Measurements from ENCODE around the gene CORIN.
"Not testable (repeated sequence)": the region's sequence is repeated elsewhere in the genome, so short reads cannot be mapped to it uniquely, and the experiment has no call there.

CORIN gene

GRCh38 chr4:47785153-47785552, 52.7 kb downstream of the CORIN start:
- no peak for TF ChIP-seq CTCF (IDR thresholded peaks at IDR 0.05; ENCODE audit: insufficient read depth, low read depth, low read length, missing control alignments)
- no peak overlapping the region for H3K4me3 ChIP-seq (ENCODE audit: low read depth, low read length)
- DNase-seq (ENCODE audit: low read depth) = no peak

- no peak overlapping the region for H3K4me3 ChIP-seq (ENCODE audit: low read depth, low read length)
- no peak for TF ChIP-seq CTCF (IDR thresholded peaks at IDR 0.05; ENCODE audit: insufficient read depth, low read depth, low read length, missing control alignments)
- no peak for DNase-seq (ENCODE audit: low read depth)
Measured at GRCh38 chr4:47784222-47784621, 53.6 kb downstream of the CORIN start.

GRCh38 chr4:47776353-47776752, 61.5 kb downstream of the CORIN start:
- no peak overlapping the region for H3K4me3 ChIP-seq (ENCODE audit: low read depth, low read length)
- no peak for DNase-seq (ENCODE audit: low read depth)
- no peak for TF ChIP-seq CTCF (IDR thresholded peaks at IDR 0.05; ENCODE audit: insufficient read depth, low read depth, low read length, missing control alignments)

DNA sequence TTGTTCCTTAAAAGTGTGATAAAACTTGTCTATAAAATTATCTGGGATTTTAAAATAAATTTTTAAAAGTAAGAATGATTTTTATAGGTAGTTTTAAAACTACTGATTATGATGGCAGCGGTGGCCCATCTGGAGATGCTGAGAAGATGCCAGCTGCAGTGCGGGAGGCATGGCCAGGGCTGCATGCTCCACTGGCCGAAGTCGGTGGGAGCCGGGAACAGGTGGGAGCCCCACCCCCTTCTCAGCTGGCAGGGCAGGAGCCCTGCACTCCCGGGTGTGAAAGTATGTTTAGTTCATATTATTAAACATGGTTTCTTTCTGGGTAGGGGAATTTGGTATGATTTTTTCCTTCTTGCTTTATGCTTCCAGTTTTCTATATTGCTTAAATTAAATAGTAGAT, 63.8 kb downstream of the CORIN start:
- H3K4me3 ChIP-seq (ENCODE audit: low read depth, low read length) = no peak overlapping the region
- no peak for TF ChIP-seq CTCF (IDR thresholded peaks at IDR 0.05; ENCODE audit: insufficient read depth, low read depth, low read length, missing control alignments)
- DNase-seq (ENCODE audit: low read depth) = no peak

- no peak overlapping the region for H3K4me3 ChIP-seq (ENCODE audit: low read depth, low read length)
- TF ChIP-seq CTCF (IDR thresholded peaks at IDR 0.05; ENCODE audit: insufficient read depth, low read depth, low read length, missing control alignments) = no peak
- no peak for DNase-seq (ENCODE audit: low read depth)
Measured at GRCh38 chr4:47771020-47771419, 66.8 kb downstream of the CORIN start.

DNA sequence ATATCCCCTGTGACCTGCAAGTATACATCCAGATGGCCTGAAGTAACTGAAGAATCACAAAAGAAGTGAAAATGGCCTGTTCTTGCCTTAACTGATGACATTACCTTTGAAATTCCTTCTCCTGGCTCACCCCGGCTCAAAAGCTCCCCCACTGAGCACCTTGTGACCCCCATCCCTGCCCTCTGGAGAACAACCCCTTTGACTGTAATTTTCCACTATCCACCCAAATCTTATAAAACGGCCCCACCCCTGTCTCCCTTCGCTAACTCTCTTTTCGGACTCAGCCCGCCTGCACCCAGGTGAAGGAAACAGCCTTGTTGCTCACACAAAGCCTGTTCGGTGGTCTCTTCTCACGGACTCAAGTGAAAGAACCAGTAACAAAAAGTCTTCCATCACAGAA, 69.9 kb downstream of the CORIN start:
- DNase-seq (ENCODE audit: low read depth); H3K4me3 ChIP-seq (ENCODE audit: low read depth, low read length): not testable (repeated sequence)

DNA sequence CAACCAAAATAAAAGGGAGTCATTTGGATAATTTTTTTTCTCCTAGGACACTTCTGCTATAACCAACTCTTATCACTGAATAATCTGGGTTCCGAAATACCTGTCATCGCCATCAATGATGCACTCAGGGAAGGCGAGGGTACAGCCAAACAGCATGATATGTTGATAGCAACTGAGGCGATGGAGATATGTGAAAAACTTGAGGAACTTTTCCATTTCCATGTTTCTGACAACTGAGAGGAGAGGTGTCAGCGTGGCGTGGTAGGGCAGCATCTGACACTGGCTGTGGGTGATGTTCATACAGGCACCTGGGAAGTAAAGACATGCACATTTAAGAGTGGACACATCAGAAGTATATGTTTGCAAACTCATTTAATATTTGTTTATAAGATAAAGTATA, 74.6 kb downstream of the CORIN start:
- no peak overlapping the region for H3K4me3 ChIP-seq (ENCODE audit: low read depth, low read length)
- no peak for DNase-seq (ENCODE audit: low read depth)
- TF ChIP-seq CTCF (IDR thresholded peaks at IDR 0.05; ENCODE audit: insufficient read depth, low read depth, low read length, missing control alignments) = no peak
